ENCODE data around the gene MAPKAPK5.
"Not testable (repeated sequence)": the region's sequence is repeated elsewhere in the genome, so short reads cannot be mapped to it uniquely, and the experiment has no call there.

Gene MAPKAPK5

GRCh38 chr12:111828338-111828979, 13.6 kb upstream of the MAPKAPK5 start:
- no peak for DNase-seq

- DNase-seq, result not testable (repeated sequence)
These were observed 12.4 kb upstream of the MAPKAPK5 start for GRCh38 chr12:111829635-111830034.

GRCh38 chr12:111834740-111835386, 7.2 kb upstream of the MAPKAPK5 start:
- DNase-seq, result not testable (repeated sequence)

- DNase-seq, result not testable (repeated sequence)
These were observed 6.4 kb upstream of the MAPKAPK5 start for GRCh38 chr12:111835531-111836181.

GRCh38 chr12:111838353-111838752, 3.7 kb upstream of the MAPKAPK5 start:
- DNase-seq, result no peak

- no peak for DNase-seq
These were observed 1.2 kb upstream of the MAPKAPK5 start for GRCh38 chr12:111840807-111841206.

GRCh38 chr12:111841236-111841749, 735 bp upstream of the MAPKAPK5 start:
- peak in 1 of 2 donors; percentile 33 for DNase-seq

- no peak for DNase-seq
These were observed 748 bp downstream of the MAPKAPK5 start for GRCh38 chr12:111842556-111843396.

GRCh38 chr12:111846016-111846415, 4.0 kb downstream of the MAPKAPK5 start:
- no peak for DNase-seq

GRCh38 chr12:111850526-111850925, 8.5 kb downstream of the MAPKAPK5 start:
- no peak for DNase-seq

GRCh38 chr12:111858186-111858585, 16.2 kb downstream of the MAPKAPK5 start:
- DNase-seq, result no peak

- DNase-seq, result no peak
These were observed 16.8 kb downstream of the MAPKAPK5 start for GRCh38 chr12:111858778-111859177.

- no peak for DNase-seq
These were observed 22.9 kb downstream of the MAPKAPK5 start for GRCh38 chr12:111864913-111865312.

GRCh38 chr12:111867531-111867930, 25.5 kb downstream of the MAPKAPK5 start:
- DNase-seq, result no peak

GRCh38 chr12:111868676-111869588, 26.9 kb downstream of the MAPKAPK5 start:
- no peak for DNase-seq

- no peak for DNase-seq
These were observed 27.6 kb downstream of the MAPKAPK5 start for GRCh38 chr12:111869671-111870070.

GRCh38 chr12:111870216-111870615, 28.2 kb downstream of the MAPKAPK5 start:
- no peak for DNase-seq

- no peak for DNase-seq
These were observed 28.7 kb downstream of the MAPKAPK5 start for GRCh38 chr12:111870706-111871105.

- no peak for DNase-seq
These were observed 31.1 kb downstream of the MAPKAPK5 start for GRCh38 chr12:111873113-111873512.

GRCh38 chr12:111881716-111882115, 39.7 kb downstream of the MAPKAPK5 start:
- DNase-seq, result no peak

- no peak for DNase-seq
These were observed 44.9 kb downstream of the MAPKAPK5 start for GRCh38 chr12:111886662-111887545.

Measured in hippocampal formation (tissue), 2 donors.